ENCODE results near the gene SMIM15. TPM values are rescaled to one million over a fixed set of nuclear protein-coding genes. Genes with fewer than 3 reads are reported as not detected.
A peak's percentile ranks its signal among the peaks of the same experiment; 100 is the strongest.

The SMIM15 gene
- total and polyA plus RNA-seq, 2 experiments from 2014 or later = 55.0 to 65.8 TPM

GRCh38 chr5:61130289-61130688 lies 32.0 kb downstream of the SMIM15 start:
- Histone ChIP-seq H3K4me1 (ENCODE audit: insufficient read depth) (no peaks in the 10 kb centered on the region), H3K36me3 (replicated peaks; ENCODE audit: insufficient read depth, low read depth) (no peaks in the 10 kb centered on the region), H3K4me3 (no peak overlapping the region), H3K79me2 (no peaks in the 10 kb centered on the region), H3K9me2 (replicated peaks; ENCODE audit: insufficient read depth) (no peaks in the 10 kb centered on the region), H3K4me2 (no peak overlapping the region), H3K27ac (no peak overlapping the region), H3K9me3 (ENCODE audit: low read depth) (no peaks in the 10 kb centered on the region), H4K20me1 (ENCODE audit: insufficient read depth, poor library complexity, severe bottlenecking) (no peaks in the 10 kb centered on the region), H2AFZ (no peak overlapping the region), H3K27me3 (no peaks in the 10 kb centered on the region)
- no peak for TF ChIP-seq EZH2phosphoT487 (IDR thresholded peaks at IDR 0.05; ENCODE audit: low read depth, severe bottlenecking, unreplicated experiment)
- TF ChIP-seq CTCF (IDR thresholded peaks at IDR 0.05; ENCODE audit: poor library complexity) = no peak
- TF ChIP-seq EZH2 (IDR thresholded peaks at IDR 0.05; ENCODE audit: borderline replicate concordance) = no peak
- 98% methylated on average over 2 of the region's 2 CpGs for WGBS (ENCODE audit: low lambda C conversion rate, missing lambda C conversion rate)
- DNase-seq (ENCODE audit: low spot score) = no peak

GRCh38 chr5:61123145-61123544 lies 39.1 kb downstream of the SMIM15 start:
- TF ChIP-seq EZH2phosphoT487 (IDR thresholded peaks at IDR 0.05; ENCODE audit: low read depth, severe bottlenecking, unreplicated experiment) = no peak
- peak overlapping the region; percentile 57 for H3K4me2 ChIP-seq
- no peaks in the 10 kb centered on the region for H3K9me2 ChIP-seq (replicated peaks; ENCODE audit: insufficient read depth)
- H3K4me3 ChIP-seq = no peak overlapping the region
- no peaks in the 10 kb centered on the region for H4K20me1 ChIP-seq (ENCODE audit: insufficient read depth, poor library complexity, severe bottlenecking)
- peak overlapping the region; percentile 59 for H3K27ac ChIP-seq
- no peak overlapping the region for H2AFZ ChIP-seq
- DNase-seq (ENCODE audit: low spot score) = peak; percentile 44
- H3K36me3 ChIP-seq (replicated peaks; ENCODE audit: insufficient read depth, low read depth) = no peaks in the 10 kb centered on the region
- H3K4me1 ChIP-seq (ENCODE audit: insufficient read depth) = no peaks in the 10 kb centered on the region
- WGBS (ENCODE audit: low lambda C conversion rate, missing lambda C conversion rate) = 57% methylated on average over 4 of the region's 4 CpGs
- no peaks in the 10 kb centered on the region for H3K9me3 ChIP-seq (ENCODE audit: low read depth)
- no peaks in the 10 kb centered on the region for H3K27me3 ChIP-seq
- H3K79me2 ChIP-seq = no peaks in the 10 kb centered on the region

GRCh38 chr5:61120534-61120933 lies 41.7 kb downstream of the SMIM15 start:
- 91% methylated on average over 1 of the region's 1 CpG for WGBS (ENCODE audit: low lambda C conversion rate, missing lambda C conversion rate)

GRCh38 chr5:61119066-61119465 lies 43.2 kb downstream of the SMIM15 start:
- H2AFZ ChIP-seq = no peak overlapping the region
- no peaks in the 10 kb centered on the region for H3K9me2 ChIP-seq (replicated peaks; ENCODE audit: insufficient read depth)
- no peaks in the 10 kb centered on the region for H3K36me3 ChIP-seq (replicated peaks; ENCODE audit: insufficient read depth, low read depth)
- H3K4me3 ChIP-seq = no peak overlapping the region
- no peak overlapping the region for H3K27ac ChIP-seq
- no peaks in the 10 kb centered on the region for H3K9me3 ChIP-seq (ENCODE audit: low read depth)
- 76% methylated on average over 1 of the region's 1 CpG for WGBS (ENCODE audit: low lambda C conversion rate, missing lambda C conversion rate)
- TF ChIP-seq EZH2 (IDR thresholded peaks at IDR 0.05; ENCODE audit: borderline replicate concordance) (no peak), CTCF (IDR thresholded peaks at IDR 0.05; ENCODE audit: poor library complexity) (no peak), EZH2phosphoT487 (IDR thresholded peaks at IDR 0.05; ENCODE audit: low read depth, severe bottlenecking, unreplicated experiment) (no peak)
- H3K4me2 ChIP-seq = no peak overlapping the region
- no peaks in the 10 kb centered on the region for H4K20me1 ChIP-seq (ENCODE audit: insufficient read depth, poor library complexity, severe bottlenecking)
- no peak for DNase-seq (ENCODE audit: low spot score)
- no peaks in the 10 kb centered on the region for H3K27me3 ChIP-seq
- no peaks in the 10 kb centered on the region for H3K79me2 ChIP-seq
- no peaks in the 10 kb centered on the region for H3K4me1 ChIP-seq (ENCODE audit: insufficient read depth)

More at GRCh38 chr5:61120534-61120933, 41.7 kb downstream of the SMIM15 start:
- Histone ChIP-seq H3K36me3 (replicated peaks; ENCODE audit: insufficient read depth, low read depth) (no peaks in the 10 kb centered on the region), H3K9me3 (ENCODE audit: low read depth) (no peaks in the 10 kb centered on the region), H2AFZ (no peak overlapping the region), H3K4me3 (no peak overlapping the region), H3K9me2 (replicated peaks; ENCODE audit: insufficient read depth) (no peaks in the 10 kb centered on the region), H3K27me3 (no peaks in the 10 kb centered on the region), H4K20me1 (ENCODE audit: insufficient read depth, poor library complexity, severe bottlenecking) (no peaks in the 10 kb centered on the region), H3K27ac (no peak overlapping the region), H3K4me2 (no peak overlapping the region), H3K79me2 (no peaks in the 10 kb centered on the region), H3K4me1 (ENCODE audit: insufficient read depth) (no peaks in the 10 kb centered on the region)
- DNase-seq (ENCODE audit: low spot score) = no peak
- TF ChIP-seq EZH2 (IDR thresholded peaks at IDR 0.05; ENCODE audit: borderline replicate concordance) (no peak), CTCF (IDR thresholded peaks at IDR 0.05; ENCODE audit: poor library complexity) (no peak), EZH2phosphoT487 (IDR thresholded peaks at IDR 0.05; ENCODE audit: low read depth, severe bottlenecking, unreplicated experiment) (no peak)

Data from hepatocyte (in vitro differentiated cells).